ENCODE data around the gene HNRNPLL.
"Not testable (repeated sequence)": the region's sequence is repeated elsewhere in the genome, so short reads cannot be mapped to it uniquely, and the experiment has no call there.

Gene HNRNPLL

GRCh38 chr2:38602732-38603401 lies at the start of gene HNRNPLL:
Gene HNRNPLL (minus strand): TSS chr2:38602928. CDS start chr2:38602626, 302 bp downstream.
- DNase-seq (ENCODE audit: low spot score): peak; percentile 100

- DNase-seq (ENCODE audit: low spot score): no peak
These were observed 48.0 kb upstream of the HNRNPLL start for GRCh38 chr2:38650717-38651116.

GRCh38 chr2:38650012-38650411 lies 47.3 kb upstream of the HNRNPLL start:
- DNase-seq (ENCODE audit: low spot score): no peak

DNA sequence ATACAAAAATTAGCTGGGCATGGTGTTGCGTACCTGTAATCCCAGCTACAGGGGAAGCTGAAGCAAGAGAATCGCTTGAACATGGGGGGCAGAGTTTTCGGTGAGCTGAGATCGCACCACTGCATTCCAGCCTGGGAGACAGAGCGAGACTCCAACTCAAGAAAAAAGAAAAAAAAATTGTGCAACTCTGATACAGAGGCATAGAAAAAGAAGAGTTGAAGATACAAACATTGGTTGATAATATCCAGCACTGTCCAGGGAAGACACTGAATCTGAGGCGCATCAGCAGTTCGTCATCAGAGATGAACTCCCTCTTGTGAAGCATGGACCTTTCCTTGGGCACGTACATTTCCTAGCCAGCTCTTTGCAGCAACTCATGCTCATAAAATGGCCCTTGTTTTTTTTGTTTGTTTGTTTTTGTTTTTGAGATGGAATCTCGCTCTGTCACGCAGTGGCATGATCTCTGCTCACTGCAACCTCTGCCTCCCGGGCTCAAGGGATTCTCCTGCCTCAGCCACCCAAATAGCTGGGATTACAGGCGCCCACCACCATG lies 46.5 kb upstream of the HNRNPLL start:
- DNase-seq (ENCODE audit: low spot score): no peak

- no peak for DNase-seq (ENCODE audit: low spot score)
These were observed 45.5 kb upstream of the HNRNPLL start for GRCh38 chr2:38648107-38648761.

DNA sequence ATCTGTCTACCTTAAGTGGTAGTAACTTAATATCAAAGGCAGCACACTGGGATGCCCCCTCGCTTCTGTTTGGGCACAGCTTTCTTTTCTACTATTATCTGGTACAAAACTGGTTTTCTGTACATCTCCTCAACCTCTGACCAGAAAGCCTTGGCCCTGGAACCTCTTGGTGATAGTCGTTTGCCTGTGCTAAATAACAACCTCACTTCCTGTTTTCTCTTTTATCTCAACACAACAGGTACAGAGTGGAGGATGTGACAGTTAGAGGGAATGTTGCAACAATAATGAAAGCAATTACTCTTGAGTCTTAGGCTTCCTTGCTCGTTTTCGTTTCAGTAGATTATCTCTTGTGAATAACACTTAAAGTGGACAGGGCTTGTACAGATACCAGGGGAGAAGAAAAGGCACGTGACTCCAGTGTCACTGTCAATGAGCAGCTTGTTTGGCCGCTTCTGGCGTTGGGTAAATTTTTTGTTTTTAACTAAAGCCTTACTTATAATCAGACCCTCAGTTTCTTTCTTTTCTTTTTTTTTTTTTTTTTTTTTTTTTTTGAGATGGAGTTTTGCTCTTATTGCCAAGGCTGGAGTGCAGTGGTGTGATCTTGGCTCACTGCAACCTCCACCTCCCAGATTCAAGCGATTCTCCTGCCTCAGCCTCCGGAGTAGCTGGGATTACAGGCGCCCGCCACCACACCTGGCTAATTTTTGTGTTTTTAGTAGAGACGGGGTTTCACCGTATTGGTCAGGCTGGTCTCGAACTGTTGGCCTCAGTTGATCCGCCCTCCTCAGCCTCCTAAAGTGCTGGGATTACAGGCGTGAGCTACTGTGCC lies 41.2 kb upstream of the HNRNPLL start:
- DNase-seq (ENCODE audit: low spot score): not testable (repeated sequence)

DNA sequence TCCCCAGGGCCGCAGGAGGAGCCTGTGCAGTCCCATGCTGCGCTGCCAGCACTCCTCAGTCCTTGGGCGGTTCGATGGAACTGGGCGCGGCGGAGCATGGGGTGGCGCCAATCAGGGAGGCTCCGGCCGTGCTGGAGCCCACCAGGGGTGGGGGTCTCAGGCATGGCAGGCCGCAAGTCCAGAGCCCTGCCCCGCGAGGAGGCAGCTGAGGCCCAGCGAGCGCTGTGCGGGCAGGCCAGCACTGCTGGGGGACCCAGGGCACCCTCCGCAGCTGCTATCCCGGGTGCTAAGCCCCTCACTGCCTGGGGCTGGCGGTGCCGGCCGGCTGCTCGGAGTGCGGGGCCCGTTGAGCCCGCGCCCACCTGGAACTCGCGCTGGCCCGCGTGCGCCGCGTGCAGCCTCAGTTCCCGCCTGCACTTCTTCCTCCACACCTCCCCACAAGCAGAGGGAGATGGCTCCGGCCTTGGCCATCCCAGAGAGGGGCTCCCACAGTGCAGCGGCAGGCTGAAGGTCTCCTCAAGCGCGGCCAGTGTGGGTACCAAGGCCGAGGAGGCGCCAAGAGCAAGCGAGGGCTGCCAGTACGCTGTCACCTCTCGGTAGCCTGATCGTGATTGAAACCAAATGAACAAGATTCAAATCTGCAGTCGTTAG lies 40.4 kb upstream of the HNRNPLL start:
- no peak for DNase-seq (ENCODE audit: low spot score)

DNA sequence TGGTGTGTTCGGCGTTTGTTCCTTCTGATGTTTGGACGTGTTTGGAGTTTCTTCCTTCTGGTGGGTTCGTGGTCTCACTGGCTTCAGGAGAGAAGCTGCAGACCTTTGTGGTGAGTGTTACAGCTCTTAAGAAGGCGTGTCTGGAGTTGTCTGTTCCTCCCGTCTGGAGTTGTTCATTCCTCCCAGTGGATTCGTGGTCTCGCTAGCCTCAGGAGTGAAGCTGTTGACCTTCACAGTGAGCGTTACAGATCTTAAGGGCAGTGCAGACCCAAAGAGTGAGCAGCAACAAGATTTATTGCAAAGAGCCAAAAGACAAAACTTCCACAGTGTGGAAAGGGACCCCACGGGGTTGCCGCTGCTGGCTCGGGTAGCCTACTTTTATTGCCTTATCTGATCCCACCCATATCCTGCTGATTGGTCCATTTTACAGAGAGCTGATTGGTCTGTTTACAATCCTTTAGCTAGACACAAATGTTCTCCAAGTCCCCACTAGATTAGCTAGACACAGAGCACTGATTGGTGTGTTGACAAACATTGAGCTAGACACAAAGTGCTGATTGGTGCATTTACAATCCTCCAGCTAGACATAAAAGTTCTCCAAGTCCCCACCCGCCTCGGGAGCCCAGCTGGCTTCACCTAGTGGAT lies 39.8 kb upstream of the HNRNPLL start:
- not testable (repeated sequence) for DNase-seq (ENCODE audit: low spot score)

GRCh38 chr2:38636069-38636468 lies 33.3 kb upstream of the HNRNPLL start:
- no peak for DNase-seq (ENCODE audit: low spot score)

DNA sequence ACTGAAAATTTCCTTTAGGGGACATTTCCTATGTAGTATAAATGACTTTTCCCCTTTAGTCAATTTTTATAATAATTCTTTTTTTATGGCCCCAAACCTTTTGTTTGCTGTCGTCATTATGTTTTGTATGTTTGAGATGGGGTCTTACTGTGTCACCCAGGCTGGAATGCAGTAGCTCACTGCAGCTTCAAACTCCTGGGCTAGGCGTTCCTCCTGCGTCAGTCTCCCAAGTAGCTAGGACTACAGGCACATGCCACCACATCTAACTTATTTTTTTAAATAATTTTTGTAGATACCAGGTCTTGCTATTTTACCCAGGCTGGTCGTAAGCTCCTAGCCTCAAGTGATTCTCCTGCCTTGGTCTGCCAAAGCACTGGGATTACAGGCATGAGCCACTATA lies 32.4 kb upstream of the HNRNPLL start:
- DNase-seq (ENCODE audit: low spot score): no peak

DNA sequence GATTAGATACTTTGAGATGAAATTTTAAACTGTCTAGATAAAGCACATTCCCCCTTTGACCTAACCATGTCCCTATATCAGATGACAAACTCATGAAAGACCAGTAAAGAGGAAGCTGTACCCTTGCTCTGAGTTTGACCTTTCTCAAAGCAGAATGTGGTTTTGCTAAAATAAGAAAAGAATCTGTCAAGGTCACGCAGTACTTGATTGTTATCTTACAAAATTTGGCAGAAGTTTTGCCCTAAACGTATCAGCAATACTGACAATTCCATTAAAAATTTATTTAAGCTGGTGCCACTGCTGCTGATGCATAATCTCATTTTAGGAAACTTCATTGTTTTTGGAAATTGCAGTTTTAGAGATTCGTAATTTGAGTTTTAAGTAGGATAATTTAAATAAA lies 32.0 kb upstream of the HNRNPLL start:
- no peak for DNase-seq (ENCODE audit: low spot score)

GRCh38 chr2:38633895-38634294 lies 31.2 kb upstream of the HNRNPLL start:
- no peak for DNase-seq (ENCODE audit: low spot score)

DNA sequence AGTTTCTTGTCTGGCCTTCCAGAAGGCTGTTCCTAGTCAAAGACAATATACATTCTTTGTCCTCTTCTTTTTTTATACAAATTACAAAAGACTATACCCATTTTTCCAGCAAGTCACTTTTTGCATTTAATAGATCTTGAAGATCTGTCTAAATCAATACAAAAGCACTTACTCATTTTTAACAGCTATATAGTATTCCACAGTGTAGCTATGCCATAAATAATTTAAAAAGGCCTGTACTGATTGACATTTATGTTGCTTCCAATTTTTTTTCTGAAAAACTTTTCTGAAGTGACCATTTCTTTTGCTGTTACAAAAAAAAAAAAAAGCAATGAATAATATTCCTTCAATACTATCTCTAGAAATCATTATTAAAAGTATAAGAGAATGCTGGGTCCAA lies 30.3 kb upstream of the HNRNPLL start:
- DNase-seq (ENCODE audit: low spot score): no peak

DNA sequence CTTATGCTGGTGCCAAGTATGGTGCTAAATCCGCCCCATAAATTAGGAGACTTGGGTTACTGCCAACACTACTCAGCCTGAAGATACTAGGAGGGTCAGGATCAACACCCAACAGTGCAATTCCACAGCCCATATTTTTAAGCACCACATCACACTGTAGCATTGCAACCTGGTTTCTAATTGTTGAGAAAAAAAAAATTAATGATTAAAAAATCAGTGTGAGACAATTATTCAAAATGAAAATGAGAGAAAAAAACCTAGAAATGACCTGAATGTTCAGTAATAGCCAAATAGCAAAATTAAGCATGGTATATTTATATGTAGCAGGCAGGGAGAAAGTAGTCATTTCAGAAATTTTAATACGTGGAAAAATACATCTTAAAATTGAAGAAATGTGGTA lies 29.2 kb upstream of the HNRNPLL start:
- no peak for DNase-seq (ENCODE audit: low spot score)

- DNase-seq (ENCODE audit: low spot score): no peak
These were observed 27.0 kb upstream of the HNRNPLL start for GRCh38 chr2:38629684-38630083.

DNA sequence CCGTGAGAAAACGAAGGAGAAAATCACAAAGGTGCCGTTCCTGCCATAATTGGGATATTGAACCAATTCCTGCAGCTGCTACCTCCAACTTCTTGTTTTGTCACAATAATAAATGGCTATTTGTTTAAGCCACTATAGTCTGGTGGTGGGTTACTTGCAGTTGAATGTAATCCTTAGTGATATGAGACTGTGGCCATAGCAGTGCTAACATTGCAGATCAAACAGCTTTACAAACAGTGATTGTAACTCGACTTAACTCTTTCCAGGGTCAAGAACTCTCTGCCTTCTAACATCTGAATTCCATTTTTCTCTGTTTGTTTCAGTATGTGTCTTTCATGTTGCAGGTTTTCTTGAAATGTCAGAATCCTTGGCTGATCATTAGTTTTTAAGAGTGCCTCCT lies 24.7 kb upstream of the HNRNPLL start:
- DNase-seq (ENCODE audit: low spot score): no peak

DNA sequence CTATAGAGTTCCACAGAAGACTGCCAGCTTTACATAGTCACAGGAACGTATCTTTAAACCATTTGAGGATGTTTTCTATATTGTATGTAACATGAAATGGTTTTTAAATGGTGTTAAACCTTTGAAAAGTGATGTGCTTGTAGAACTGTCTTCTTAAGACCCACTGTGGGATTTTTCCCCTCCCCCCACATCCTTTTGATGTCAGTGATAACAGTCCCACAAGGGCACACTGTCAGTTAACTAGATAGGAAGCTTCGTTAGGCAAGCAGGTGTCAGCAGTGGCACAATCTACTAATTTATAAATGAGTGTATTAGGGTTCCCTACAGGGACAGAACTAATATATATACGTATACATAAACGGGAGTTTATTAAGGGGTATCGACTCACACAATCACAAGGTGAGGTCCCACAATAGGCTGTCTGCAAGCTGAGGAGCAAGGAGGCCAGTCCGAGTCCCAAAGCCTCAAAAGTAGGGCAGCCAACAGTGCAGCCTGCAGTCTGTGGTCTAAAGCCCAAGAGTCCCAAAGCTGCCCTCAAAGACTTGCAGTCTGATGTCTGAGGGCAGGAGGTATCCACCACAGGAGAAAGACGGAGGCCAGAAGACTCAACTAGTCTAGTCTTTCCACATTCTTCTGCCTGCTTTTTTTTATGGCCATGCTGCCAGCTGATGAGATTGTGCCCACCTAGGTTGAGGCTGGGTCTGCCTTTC lies 23.8 kb upstream of the HNRNPLL start:
- no peak for DNase-seq (ENCODE audit: low spot score)

DNA sequence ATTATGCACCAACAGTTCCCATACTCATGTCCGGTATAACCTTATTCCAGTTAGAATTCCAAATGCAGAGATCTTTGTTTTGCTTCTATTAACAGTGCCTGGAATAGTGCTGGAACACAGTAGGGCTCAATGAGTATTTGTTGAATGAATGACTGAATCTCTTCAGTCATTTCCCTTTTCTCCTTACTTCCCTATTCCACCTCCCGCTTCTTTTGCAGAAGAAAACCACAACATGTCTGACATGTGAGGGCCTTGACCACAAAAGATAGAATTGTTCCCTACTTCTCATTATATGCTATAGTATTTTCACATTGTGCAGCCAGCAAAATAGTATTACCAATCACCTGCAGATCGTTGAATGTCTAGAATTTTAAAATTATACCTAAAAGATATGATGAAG lies 19.5 kb upstream of the HNRNPLL start:
- DNase-seq (ENCODE audit: low spot score): no peak

DNA sequence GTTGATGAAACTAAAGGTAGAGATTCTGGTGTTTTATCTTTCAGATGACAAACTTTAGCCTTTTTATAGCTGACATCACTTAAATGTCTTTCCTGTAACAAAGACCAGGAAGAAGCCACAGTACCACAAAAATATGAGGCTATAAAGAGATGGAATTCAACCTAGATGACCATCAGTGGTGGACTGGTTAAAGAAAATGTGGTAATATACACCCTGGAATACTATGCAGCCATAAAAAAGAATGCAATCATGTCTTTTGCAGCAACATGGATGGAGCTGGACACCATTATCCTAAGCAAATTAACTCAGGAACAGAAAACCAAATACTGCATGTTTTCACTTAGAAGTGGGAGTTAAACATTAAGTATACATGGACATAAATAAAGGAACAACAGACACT lies 18.3 kb upstream of the HNRNPLL start:
- no peak for DNase-seq (ENCODE audit: low spot score)

- DNase-seq (ENCODE audit: low spot score): no peak
These were observed 17.7 kb upstream of the HNRNPLL start for GRCh38 chr2:38620282-38620977.
